ENCODE results near the gene CYSTM1.

DNA sequence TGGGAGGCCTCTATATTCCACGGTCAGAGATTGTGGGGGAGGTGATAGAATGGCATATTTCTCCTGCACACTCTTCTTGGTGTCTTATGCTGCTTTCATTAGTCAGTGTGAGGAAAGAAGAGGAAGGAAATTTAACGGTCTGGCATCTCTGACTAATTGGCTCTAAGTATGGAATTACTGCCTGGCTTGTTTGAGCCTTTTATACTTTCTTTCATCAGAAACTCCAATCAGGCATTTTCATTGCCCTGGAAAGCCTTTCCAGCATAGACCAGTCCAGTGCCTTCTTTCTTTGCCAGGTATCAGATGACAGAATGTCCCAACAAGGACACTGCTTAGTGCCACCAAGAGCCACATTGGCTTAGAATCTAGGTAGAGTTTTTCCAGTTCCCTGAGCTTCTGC, 30.2 kb downstream of the CYSTM1 start:
- TF ChIP-seq EZH2phosphoT487 (IDR thresholded peaks at IDR 0.05; ENCODE audit: borderline replicate concordance, low read length) (no peak), CTCF (IDR thresholded peaks at IDR 0.05; ENCODE audit: low read depth, low read length, poor library complexity, severe bottlenecking) (no peak)

Data from DOHH2 (cell line).